ENCODE data around the gene GPR65. TPM values are rescaled to one million over a fixed set of nuclear protein-coding genes. Genes with fewer than 3 reads are reported as not detected.
"Not testable (repeated sequence)": the region's sequence is repeated elsewhere in the genome, so short reads cannot be mapped to it uniquely, and the experiment has no call there.

GPR65 gene
- total RNA-seq, 2 experiments from 2014 or later: 16.8 to 17.1 TPM

DNA sequence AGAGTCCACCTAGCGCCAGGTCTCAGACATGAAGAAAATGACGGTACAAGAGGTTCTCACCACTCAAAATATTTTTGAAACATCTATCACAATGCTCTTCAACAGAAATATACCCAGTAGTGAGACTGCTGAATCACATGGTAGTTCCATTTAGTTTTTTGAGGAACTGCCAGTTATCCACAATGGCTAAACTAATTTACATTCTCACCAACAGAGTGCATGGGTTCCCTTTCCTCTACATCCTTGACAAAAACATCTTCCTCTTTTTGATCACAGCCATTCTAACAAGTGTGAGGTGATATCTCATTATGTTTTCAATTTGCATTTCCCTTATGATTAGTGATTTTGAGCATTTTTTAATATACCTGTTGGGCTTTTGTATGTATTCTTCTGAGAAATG is 5.7 kb upstream of the GPR65 start:
- POLR2A ChIA-PET: no interaction called here
- CTCF ChIA-PET: no interaction called here

DNA sequence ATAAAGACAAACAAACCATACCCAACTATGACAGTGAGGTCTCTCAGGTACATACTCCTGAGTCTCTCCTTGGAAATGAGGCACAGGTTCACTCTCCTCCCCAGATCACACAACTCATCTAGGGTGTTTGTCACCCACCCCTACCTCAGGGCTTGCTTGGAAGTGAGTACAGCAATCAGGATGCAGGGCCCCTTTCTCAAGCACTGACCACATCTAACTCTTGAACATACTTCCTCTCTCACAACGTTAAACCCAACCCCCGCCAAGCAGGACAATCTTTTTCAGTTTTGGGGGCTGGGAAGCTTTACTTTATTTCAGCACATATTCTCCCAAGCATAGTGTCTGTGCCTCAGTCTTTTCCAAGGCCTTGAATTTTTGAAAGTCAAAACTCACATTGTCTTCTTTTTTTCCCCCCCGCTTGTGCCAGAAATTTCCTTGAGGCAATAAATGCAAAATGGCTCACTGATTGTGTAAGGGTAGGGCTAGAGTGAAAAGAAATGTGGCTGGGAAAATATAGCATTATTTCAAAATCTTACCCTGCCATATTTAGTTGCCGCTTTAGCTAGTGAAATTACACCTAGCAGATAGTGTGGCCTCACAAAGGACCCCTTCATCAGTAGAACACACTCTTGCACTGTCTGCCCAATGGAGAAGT is 2.4 kb upstream of the GPR65 start:
- CTCF ChIA-PET: interaction anchor here (1.0 kb wide), 1 partner anchor 166 kb away, joined by 4 read pairs; no protein-coding TSS in a partner anchor

DNA sequence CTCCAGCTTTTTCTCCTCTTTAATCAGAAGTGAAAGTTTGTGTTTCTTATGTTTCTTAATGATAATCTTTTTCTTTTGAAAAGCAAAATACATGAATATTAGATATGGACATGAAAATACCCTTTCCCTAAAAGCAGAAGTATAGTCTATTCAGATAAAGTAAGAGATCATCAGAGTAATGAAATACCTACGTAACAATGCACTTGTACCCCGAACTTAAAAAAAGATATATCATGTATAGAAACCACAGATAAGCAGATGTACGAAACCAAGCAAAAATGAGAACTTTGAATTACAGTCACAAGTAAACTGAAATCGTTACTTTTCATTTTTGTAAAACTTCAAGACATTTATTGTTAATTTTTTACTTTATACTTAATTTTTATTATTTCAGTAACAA is 1.5 kb upstream of the GPR65 start:
- CTCF ChIA-PET: no interaction called here
- POLR2A ChIA-PET: interaction anchor here (1.7 kb wide), 1 partner anchor 10 kb away, joined by 5 read pairs; the partner anchor contains the start of gene GALC

More for the DNA sequence above, 2.4 kb upstream of the GPR65 start:
- POLR2A ChIA-PET: interaction anchor here (1.7 kb wide), 1 partner anchor 10 kb away, joined by 5 read pairs; the partner anchor contains the start of gene GALC

DNA sequence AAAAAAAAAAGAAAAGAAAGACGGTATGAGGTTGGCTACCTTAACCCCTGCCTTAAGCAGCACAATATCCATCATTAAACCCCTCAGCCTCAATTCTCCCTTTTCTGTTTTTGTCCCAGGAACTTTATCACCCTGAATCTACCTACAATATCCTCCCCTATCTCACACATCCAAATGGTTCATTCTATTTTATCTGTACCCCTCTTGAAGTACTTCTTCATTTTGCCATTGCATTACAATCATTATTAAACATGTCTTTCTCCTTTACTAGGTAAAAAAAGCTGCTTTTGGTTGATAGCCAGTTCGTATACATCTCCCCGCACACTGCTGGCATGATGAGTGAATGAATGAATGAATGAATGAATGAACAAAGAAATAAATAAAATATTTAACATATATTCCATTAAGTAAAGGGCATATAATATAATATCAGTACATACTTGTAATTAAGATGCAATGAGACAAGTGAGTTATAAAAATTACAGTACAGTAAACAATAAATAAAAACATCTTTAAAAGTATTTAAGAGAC is 364 bp upstream of the GPR65 start:
- ChIA-PET POLR2A (interaction anchor here (1.2 to 3.2 kb wide), 3 partner anchors 10 to 788 kb away, joined by 4 to 29 read pairs (median 24); partner anchors contain the start of genes EML5 and GALC), CTCF (interaction anchor here (1.5 to 2.1 kb wide), 2 partner anchors 12 to 25 kb away, joined by 3 to 8 read pairs; partner anchors contain the start of gene GALC)

DNA sequence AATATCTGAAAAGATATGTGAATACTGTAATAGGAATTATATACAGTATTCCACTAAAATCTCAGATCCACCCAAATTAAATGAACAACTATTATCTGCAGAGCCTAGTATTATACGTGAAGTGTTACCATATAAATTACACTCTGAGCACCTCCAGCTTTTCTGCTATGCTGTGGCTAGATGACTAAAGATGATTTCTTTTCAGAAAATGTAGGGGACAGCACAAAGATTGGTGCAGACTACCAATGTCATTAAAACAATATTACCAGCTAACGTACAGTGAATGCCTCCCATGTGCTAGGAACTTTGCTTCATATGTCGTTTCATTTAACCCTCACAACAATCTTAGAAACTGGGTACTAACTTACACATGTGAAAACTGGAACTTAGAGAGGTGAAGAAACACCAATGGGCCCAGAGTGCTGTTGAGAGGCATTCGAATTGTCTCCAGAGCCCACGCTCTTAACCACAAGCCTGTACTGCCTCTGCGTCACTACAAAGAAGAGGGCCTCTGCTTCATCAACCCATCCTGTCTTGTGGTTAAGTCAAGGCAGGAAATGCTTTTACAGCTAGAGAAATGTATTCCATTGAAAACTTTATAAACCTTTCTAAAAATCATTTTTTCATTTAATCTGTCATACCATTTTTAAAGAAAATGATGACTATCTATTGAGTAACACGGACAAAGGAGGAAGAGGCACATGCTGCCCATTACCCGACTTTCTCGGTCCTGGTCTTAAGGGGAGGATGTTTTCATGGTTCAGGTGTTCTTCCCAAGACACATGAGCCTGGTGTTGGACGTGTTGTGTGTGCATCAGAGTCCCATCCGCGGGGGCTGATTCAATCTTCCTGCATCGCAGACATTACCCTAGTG is 1.3 kb downstream of the GPR65 start:
- ChIA-PET POLR2A (interaction anchor here (1.0 to 3.2 kb wide), 3 partner anchors 11 to 23 kb away, joined by 3 to 29 read pairs (median 24); partner anchors contain the start of gene GALC), CTCF (interaction anchor here (0.5 to 2.1 kb wide), 5 partner anchors 11 to 83 kb away, joined by 3 to 8 read pairs (median 3); partner anchors contain the start of gene GALC)

DNA sequence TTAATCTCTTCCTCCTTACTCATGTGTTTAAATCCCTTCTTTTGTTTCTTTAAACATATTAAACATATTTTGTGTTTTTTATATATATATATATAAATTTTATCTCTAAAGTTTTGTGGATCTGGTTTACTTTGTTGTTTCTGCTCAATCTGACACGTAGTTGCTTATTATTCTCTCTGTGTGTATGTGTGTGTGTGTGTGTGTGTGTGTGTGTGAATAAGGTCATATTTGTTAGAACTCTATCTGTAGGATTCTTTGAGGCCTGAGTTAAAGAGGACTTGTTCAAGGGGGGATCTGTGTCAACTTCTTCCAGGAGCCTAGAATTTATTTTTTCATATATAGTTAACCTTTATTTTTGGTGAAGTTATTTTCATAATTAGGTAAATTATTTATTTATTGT is 2.7 kb downstream of the GPR65 start:
- CTCF ChIA-PET: interaction anchor here (1.9 kb wide), 1 partner anchor 13 kb away, joined by 4 read pairs; no protein-coding TSS in a partner anchor
- POLR2A ChIA-PET: no interaction called here

DNA sequence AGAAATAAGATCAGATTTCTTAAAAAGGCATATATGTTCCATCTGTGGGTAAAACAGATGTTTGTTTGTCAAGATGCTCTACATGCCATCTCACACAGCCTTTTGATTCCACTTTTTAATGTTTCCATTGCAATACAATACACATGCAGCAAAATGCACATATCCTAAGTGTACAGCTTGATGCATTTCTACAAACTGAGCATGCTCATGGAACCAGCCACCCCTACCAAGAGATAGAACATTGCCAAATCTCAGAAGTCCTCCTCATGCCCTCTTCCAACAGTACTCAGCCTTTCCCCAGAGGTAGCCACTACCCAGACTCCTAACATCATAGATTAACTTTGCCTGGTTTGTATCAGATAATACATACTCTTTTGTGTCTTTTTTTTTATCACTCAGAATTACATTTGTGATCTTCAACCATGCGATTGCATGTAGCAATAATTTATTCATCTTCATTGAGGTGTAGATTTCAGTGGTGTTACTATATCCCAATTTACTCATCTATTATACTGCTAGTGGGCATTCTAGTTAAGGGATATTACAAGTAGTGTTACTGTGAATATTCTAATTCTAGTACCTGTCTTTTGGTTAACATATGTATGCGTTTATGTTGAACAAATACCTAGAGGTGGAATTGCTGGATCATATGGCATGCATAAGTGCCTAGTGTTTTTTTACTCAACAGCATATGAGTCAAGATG is 3.3 kb downstream of the GPR65 start:
- POLR2A ChIA-PET: no interaction called here
- CTCF ChIA-PET: no interaction called here

DNA sequence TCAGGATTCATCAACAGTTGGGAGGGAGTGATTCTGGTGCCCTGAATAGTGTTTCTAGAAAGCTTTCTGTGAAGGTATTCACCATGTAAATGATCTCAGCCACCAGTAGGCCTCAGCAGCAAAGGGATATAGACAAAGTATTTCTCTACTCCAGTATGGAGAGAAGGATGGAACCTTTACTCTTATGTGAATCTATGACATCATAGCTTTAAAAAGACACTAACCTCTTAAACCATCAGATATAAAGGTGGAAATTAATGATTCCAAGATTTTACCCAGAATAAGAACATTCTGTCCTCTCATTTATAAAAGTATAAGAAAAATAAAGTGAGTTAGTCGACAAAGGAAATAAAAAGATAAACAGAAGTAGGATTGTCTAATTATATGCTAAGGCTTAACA is 4.6 kb downstream of the GPR65 start:
- ChIA-PET POLR2A (interaction anchor here (1.1 to 1.4 kb wide), 2 partner anchors 14 to 16 kb away, joined by 4 read pairs; partner anchors contain the start of gene GALC), CTCF (interaction anchor here (0.9 kb wide), 1 partner anchor 19 kb away, joined by 4 read pairs; no protein-coding TSS in a partner anchor)

DNA sequence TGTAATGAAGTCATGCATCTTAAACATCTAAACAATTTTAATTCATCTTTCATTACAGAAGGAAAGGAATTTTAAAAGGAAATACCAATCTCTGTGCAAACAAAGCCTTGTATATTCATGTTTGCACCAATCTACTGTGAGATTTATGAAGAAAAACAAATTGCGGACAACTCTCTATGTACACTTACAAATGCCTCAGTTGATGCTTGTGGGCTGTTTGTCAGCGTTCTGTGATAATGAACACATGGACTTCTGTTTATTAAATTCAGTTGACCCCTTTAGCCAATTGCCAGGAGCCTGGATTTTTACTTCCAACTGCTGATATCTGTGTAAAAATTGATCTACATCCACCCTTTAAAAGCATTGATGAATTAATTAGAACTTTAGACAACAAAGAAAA is 5.4 kb downstream of the GPR65 start:
- ChIA-PET CTCF (no interaction called here), POLR2A (no interaction called here)

DNA sequence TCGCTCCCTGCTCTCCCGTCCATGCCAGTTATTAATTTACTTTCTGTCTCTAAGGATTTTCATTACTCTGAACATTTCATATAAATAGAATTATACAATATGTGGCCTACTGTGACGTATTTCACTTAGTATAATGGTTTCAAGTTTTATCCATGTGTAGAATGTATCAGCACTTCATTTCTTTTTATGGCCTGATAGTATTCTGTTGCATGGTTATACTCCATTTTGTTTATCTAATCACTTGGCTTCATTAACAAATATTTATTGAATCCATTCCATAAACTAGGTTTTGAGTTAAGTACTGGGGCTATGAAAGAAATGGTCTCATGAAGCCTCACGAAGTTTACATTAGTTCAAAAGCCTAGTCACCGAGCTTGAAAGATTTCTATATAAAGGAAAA is 7.6 kb downstream of the GPR65 start:
- ChIA-PET CTCF (interaction anchor here (0.7 kb wide), 1 partner anchor 74 kb away, joined by 3 read pairs; no protein-coding TSS in a partner anchor), POLR2A (no interaction called here)

DNA sequence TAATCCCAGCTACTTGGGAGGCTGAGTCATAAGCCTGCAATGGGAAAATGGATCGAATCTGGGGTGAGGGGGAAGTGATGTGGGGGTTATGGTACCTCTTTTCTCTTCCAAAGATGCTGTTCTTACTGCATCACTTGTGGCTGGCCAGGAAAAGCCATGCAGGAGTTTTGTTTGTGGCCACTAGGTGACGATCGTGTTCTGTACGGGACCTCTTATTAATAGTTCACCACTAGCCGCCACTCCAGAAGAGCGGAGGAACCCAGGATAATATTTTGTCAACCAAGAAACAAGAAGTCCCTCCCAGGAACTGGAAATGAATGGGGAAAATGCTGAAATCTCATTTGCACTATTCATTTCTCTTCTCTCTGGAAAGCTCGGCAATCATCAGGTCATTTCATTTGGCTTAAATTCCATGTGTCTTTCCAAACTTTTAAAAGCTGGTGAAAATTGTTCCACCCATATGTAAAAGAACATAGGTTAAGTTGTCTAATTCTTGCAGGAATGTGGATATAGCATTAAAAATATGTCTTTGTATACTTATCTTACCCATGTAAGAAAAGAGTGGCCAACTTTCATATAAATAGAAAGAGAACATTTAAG is 8.9 kb downstream of the GPR65 start:
- ChIA-PET CTCF (interaction anchor here (0.6 to 1.7 kb wide), 5 partner anchors 22 to 176 kb away, joined by 3 to 7 read pairs (median 4); no protein-coding TSS in a partner anchor), POLR2A (interaction anchor here (0.8 kb wide), 1 partner anchor 21 kb away, joined by 3 read pairs; the partner anchor contains the start of gene GALC)

DNA sequence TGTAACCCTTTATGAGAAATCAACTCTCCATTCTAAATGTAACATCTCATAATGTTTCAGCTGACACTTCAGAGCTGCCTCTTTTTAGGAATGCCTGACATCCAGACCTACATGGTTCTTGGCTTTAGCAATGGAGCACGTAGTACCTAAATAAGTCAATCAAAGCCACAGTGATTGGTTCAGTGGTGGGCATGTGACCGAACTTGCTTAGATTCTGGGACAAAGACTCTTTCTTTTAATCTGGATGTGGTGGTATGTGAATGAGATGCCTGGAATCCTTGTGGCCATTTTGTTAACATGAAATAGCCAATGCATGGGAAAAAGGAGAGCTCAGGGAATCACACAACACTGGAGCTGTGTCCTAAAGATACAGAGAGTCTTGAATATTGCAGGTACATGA is 11.8 kb downstream of the GPR65 start:
- POLR2A ChIA-PET: no interaction called here
- CTCF ChIA-PET: interaction anchor here (2.2 kb wide), 1 partner anchor 24 kb away, joined by 5 read pairs; the partner anchor contains the start of gene GALC

DNA sequence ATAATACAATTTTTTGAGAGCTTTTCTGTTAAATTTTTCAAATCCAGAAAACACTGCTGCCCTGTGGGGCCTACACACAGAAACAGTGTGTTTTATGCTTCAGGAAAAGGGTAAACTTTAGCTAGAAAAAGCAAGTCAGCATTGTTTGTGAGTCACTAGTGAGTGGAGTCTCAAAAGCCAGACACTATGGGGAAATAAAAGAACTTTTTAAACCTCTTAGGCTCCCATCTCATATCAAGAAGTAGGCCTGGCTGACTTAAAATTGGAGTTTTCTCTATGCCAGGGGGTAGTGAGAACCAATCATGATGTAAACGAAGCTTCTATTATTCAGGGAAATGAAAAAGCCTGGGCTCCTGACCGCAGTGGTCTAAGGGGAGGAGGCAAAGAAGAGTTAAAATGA is 12.6 kb downstream of the GPR65 start:
- POLR2A ChIA-PET: no interaction called here
- CTCF ChIA-PET: interaction anchor here (2.2 kb wide), 1 partner anchor 25 kb away, joined by 5 read pairs; the partner anchor contains the start of gene GALC

DNA sequence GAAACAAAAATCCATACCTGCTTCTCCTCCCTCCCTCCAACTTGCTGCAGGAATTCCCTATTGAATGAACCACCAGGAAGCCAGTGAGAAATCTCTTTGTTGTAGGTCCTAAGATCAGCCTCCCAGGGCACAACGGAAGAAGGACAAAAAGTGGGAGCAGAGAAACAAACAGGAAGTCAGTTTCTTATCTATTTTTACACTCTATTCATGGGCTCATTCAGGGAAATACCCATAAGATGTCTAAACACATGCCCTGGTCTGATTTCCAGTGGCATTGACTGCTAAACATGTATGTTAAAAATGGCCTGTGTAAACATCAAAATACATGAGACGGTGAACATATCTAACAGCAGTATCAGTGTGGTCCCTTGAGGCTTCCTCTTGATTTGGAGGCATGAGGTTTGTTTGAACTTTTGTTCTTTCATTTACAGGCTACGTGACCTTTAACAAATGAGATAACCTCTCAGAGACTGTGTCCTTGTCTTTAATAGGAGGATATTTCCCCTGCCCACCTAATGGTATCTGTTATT is 18.8 kb downstream of the GPR65 start:
- POLR2A ChIA-PET: no interaction called here
- CTCF ChIA-PET: no interaction called here

DNA sequence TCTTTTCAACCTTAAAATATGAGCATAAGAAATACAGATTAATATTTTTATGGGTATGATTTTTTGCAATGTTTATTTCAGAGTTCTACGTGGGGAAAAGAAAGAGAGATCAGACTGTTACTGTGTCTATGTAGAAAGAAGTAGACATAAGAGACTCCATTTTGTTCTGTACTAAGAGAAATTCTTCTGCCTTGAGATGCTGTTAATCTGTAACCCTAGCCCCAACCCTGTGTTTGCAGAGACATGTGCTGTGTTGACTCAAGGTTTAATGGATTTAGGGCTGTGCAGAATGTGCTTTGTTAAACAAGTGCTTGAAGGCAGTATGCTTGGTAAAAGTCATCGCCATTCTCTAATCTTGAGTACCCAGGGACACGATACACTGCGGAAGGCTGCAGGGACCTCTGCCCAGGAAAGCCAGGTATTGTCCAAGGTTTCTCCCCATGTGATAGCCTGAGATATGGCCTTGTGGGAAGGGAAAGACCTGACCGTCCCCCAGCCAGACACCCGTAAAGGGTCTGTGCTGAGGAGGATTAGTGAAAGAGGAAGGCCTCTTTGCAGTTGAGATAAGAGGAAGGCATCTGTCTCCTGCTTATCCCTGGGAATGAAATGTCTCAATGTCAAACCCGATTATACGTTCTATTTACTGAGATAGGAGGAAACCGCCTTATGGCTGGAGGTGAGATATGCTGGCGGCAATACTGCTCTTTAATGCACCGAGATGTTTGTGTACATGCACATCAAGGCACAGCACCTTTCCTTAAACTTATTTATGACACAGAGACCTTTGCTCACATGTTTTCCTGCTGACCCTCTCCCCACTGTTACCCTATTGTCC is 19.5 kb downstream of the GPR65 start:
- POLR2A ChIA-PET, CTCF ChIA-PET: not testable (repeated sequence)

DNA sequence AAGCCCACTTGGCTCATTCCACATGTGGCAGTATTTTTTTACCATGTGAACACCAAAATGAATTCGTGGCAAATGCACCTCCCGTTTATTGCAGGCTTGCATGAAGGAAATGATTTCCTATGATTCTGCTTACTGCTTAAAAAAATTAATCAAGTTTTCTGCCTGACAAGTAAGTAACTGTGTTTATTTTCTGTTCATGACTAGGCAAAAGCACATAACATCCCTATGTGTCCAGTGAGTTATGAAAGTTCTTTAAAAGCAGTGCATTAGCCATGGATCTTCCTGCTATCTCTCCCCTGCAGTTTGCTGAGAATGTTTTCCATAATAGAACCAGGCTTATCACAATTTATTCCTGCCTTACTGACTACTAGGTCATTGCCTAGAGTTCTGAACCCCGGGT is 20.4 kb downstream of the GPR65 start:
- ChIA-PET CTCF (no interaction called here), POLR2A (no interaction called here)

DNA sequence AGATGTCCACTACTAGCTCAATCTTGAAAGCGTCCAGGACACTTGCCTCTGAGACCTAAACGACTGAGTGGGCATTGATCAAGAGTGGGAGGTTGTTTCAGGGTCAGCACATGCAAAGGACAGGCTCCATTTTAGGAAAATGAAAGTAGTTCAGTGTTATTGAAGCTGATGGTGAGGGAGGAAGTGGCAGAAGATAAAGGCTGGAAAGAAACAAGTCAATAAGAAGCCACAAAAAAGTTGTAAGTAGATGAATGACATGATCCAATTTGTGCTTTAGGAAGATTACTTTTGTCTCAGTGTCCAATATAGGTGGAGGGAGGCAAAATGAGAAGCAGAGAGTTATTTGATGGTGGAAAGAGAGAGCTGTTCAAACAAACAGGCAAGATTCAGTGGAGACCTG is 22.0 kb downstream of the GPR65 start:
- POLR2A ChIA-PET: interaction anchor here (0.8 kb wide), 1 partner anchor 34 kb away, joined by 4 read pairs; no protein-coding TSS in a partner anchor
- CTCF ChIA-PET: no interaction called here
